ENCODE results near the gene PNPLA3. TPM values are rescaled to one million over a fixed set of nuclear protein-coding genes. Genes with fewer than 3 reads are reported as not detected.

Gene PNPLA3
- total RNA-seq, 1 experiment from 2014 or later, result 17.5 TPM

- Histone ChIP-seq H2BK12ac (ENCODE audit: insufficient read length, low read depth, low read length) (no peak overlapping the region), H3T11ph (ENCODE audit: low read length) (no peak overlapping the region), H3K79me2 (ENCODE audit: insufficient read depth, low read length) (no peaks in the 10 kb centered on the region; the same call in 1 of the 2 replicates), H3K14ac (ENCODE audit: insufficient read depth, low read length) (no peak overlapping the region), H3K56ac (ENCODE audit: insufficient read length, low read depth, low read length) (no peak overlapping the region), H3K4me2 (ENCODE audit: insufficient read depth, insufficient read length, low read length) (no peak overlapping the region), H2AFZ (ENCODE audit: low read length) (no peak overlapping the region), H3K79me1 (ENCODE audit: insufficient read depth, low read depth, low read length, poor library complexity, severe bottlenecking) (no peaks in the 10 kb centered on the region), H3K4me1 (ENCODE audit: insufficient read depth, low read length) (peaks cover 3% of the 10 kb centered on the region; the same call in 1 of the 2 replicates), H3K18ac (ENCODE audit: insufficient read length, low read depth, low read length) (no peak overlapping the region), H2BK120ac (ENCODE audit: low read depth, low read length, poor library complexity, severe bottlenecking) (no peak overlapping the region), H3K27ac (ENCODE audit: insufficient read length, low read depth, low read length) (no peak overlapping the region), H3K4ac (ENCODE audit: low read depth, low read length) (no peak overlapping the region), H2BK5ac (ENCODE audit: insufficient read length, low read length) (no peak overlapping the region), H2BK15ac (ENCODE audit: low read depth, low read length) (no peak overlapping the region), H2AK5ac (ENCODE audit: insufficient read length, low read length) (no peak overlapping the region), H4K5ac (ENCODE audit: insufficient read length, low read depth, low read length) (no peak overlapping the region), H4K20me1 (ENCODE audit: control insufficient read depth, insufficient read depth, insufficient read length) (no peaks in the 10 kb centered on the region), H3K23me2 (ENCODE audit: insufficient read length, low read depth, low read length, poor library complexity, severe bottlenecking) (peaks cover 3% of the 10 kb centered on the region), H2BK20ac (ENCODE audit: low read depth, low read length, poor library complexity, severe bottlenecking) (no peak overlapping the region), H3K27me3 (ENCODE audit: insufficient read depth, low read length) (no peaks in the 10 kb centered on the region), H3K9ac (ENCODE audit: extremely low read depth, insufficient read length, low read length) (no peak overlapping the region), H4K91ac (ENCODE audit: insufficient read length, low read depth, low read length) (no peak overlapping the region), H3K9me3 (ENCODE audit: control insufficient read depth, low read depth, low read length) (no peaks in the 10 kb centered on the region), H3K23ac (ENCODE audit: insufficient read length, low read depth, low read length) (no peak overlapping the region), H4K8ac (replicated peaks; ENCODE audit: insufficient read length, low read depth, low read length) (no peak overlapping the region)
- no peak overlapping the region; a peak in 1 of 7 replicates for H3K27ac Mint-ChIP-seq
- peaks cover 4 to 10% (median 8%) of the 10 kb centered on the region in 3 experiments; a peak in 6 of 7 replicates for H3K36me3 Mint-ChIP-seq (ENCODE audit: insufficient read depth in 1 of 3, low read depth in 3 of 3)
- peaks cover 14% of the 10 kb centered on the region for H3K27me3 Mint-ChIP-seq (ENCODE audit: low read depth)
- DNase-seq, result peak; percentile 43
- WGBS (ENCODE audit: extremely low coverage, insufficient read length, low lambda C conversion rate), result no CpG with 5 or more reads among the region's 3 CpGs
- H3K4me1 Mint-ChIP-seq, result peaks cover 30 to 34% of the 10 kb centered on the region in 2 experiments
- H3K9me3 Mint-ChIP-seq, result no peaks in the 10 kb centered on the region; a peak in 1 of 5 replicates
- TF ChIP-seq, protein P1, sequence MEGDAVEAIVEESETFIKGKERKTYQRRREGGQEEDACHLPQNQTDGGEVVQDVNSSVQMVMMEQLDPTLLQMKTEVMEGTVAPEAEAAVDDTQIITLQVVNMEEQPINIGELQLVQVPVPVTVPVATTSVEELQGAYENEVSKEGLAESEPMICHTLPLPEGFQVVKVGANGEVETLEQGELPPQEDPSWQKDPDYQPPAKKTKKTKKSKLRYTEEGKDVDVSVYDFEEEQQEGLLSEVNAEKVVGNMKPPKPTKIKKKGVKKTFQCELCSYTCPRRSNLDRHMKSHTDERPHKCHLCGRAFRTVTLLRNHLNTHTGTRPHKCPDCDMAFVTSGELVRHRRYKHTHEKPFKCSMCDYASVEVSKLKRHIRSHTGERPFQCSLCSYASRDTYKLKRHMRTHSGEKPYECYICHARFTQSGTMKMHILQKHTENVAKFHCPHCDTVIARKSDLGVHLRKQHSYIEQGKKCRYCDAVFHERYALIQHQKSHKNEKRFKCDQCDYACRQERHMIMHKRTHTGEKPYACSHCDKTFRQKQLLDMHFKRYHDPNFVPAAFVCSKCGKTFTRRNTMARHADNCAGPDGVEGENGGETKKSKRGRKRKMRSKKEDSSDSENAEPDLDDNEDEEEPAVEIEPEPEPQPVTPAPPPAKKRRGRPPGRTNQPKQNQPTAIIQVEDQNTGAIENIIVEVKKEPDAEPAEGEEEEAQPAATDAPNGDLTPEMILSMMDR (conservative IDR thresholded peaks at IDR 0.05), result peak; percentile 51
- no peak overlapping the region for H3K4me3 Mint-ChIP-seq
Observed at GRCh38 chr22:43922123-43922522, 1.5 kb upstream of the PNPLA3 start.
